ENCODE results near the gene COL15A1. TPM values are rescaled to one million over a fixed set of nuclear protein-coding genes. Genes with fewer than 3 reads are reported as not detected.

The COL15A1 gene
- total RNA-seq, 1 donor from 2014 or later, result 5.8 TPM

GRCh38 chr9:98915599-98915998 is 28.1 kb upstream of the COL15A1 start:
- no peak for DNase-seq (ENCODE audit: extremely low read depth, low read depth, low spot score)

- no peak for DNase-seq (ENCODE audit: extremely low read depth, low read depth, low spot score)
Observed at GRCh38 chr9:98916660-98917059, 27.0 kb upstream of the COL15A1 start.

GRCh38 chr9:98917746-98918487 is 25.8 kb upstream of the COL15A1 start:
- DNase-seq (ENCODE audit: extremely low read depth, low read depth, low spot score), result no peak

- DNase-seq (ENCODE audit: extremely low read depth, low read depth, low spot score), result no peak
Observed at GRCh38 chr9:98921732-98922131, 22.0 kb upstream of the COL15A1 start.

GRCh38 chr9:98922721-98923435 is 20.8 kb upstream of the COL15A1 start:
- DNase-seq (ENCODE audit: extremely low read depth, low read depth, low spot score), result no peak

GRCh38 chr9:98923451-98924123 is 20.1 kb upstream of the COL15A1 start:
- no peak for DNase-seq (ENCODE audit: extremely low read depth, low read depth, low spot score)

GRCh38 chr9:98924946-98925820 is 18.5 kb upstream of the COL15A1 start:
- no peak for DNase-seq (ENCODE audit: extremely low read depth, low read depth, low spot score)

GRCh38 chr9:98925956-98926355 is 17.8 kb upstream of the COL15A1 start:
- no peak for DNase-seq (ENCODE audit: extremely low read depth, low read depth, low spot score)

GRCh38 chr9:98927724-98928123 is 16.0 kb upstream of the COL15A1 start:
- DNase-seq (ENCODE audit: extremely low read depth, low read depth, low spot score), result no peak

- DNase-seq (ENCODE audit: extremely low read depth, low read depth, low spot score), result no peak
Observed at GRCh38 chr9:98929071-98929470, 14.6 kb upstream of the COL15A1 start.

- DNase-seq (ENCODE audit: extremely low read depth, low read depth, low spot score), result no peak
Observed at GRCh38 chr9:98929895-98930341, 13.8 kb upstream of the COL15A1 start.

GRCh38 chr9:98930792-98931191 is 12.9 kb upstream of the COL15A1 start:
- DNase-seq (ENCODE audit: extremely low read depth, low read depth, low spot score), result no peak

GRCh38 chr9:98931600-98932389 is 11.9 kb upstream of the COL15A1 start:
- DNase-seq (ENCODE audit: extremely low read depth, low read depth, low spot score), result no peak

GRCh38 chr9:98933185-98933584 is 10.5 kb upstream of the COL15A1 start:
- DNase-seq (ENCODE audit: extremely low read depth, low read depth, low spot score), result no peak

- DNase-seq (ENCODE audit: extremely low read depth, low read depth, low spot score), result no peak
Observed at GRCh38 chr9:98933890-98934289, 9.8 kb upstream of the COL15A1 start.

GRCh38 chr9:98935071-98935505 is 8.6 kb upstream of the COL15A1 start:
- DNase-seq (ENCODE audit: extremely low read depth, low read depth, low spot score), result no peak

GRCh38 chr9:98940276-98940675 is 3.4 kb upstream of the COL15A1 start:
- DNase-seq (ENCODE audit: extremely low read depth, low read depth, low spot score), result no peak

- no peak for DNase-seq (ENCODE audit: extremely low read depth, low read depth, low spot score)
Observed at GRCh38 chr9:98941946-98942523, 1.7 kb upstream of the COL15A1 start.

GRCh38 chr9:98942906-98943681 is 613 bp upstream of the COL15A1 start:
- DNase-seq (ENCODE audit: extremely low read depth, low read depth, low spot score), result no peak

Data from glomerular endothelial cell (primary cell).